Stomach (tissue), 19 donors: ENCODE results near the gene TEX261. TPM values are rescaled to one million over a fixed set of nuclear protein-coding genes. Genes with fewer than 3 reads are reported as not detected.
A peak's percentile ranks its signal among the peaks of the same experiment; 100 is the strongest.
"Not testable (repeated sequence)": the region's sequence is repeated elsewhere in the genome, so short reads cannot be mapped to it uniquely, and the experiment has no call there.

ENCODE experiments used
- DNase-seq, 2 donors: peaks; one replicate each; pipeline versions ENCODE4 v3.0.0 to v3.0.0-alpha.2; 2013 to 2019
- H3K27ac ChIP-seq, 5 donors: fragments of 200-600 bp in 4 of 5; sonication (generic) in 4 of 5; one replicate each; pipeline ENCODE4 v1.5.1; 2013 to 2019; ENCODE audit warnings: mild to moderate bottlenecking in 1 of 5, moderate library complexity in 1 of 5
- H3K27me3 ChIP-seq, 3 donors: fragments of 200-600 bp; sonication (generic); one replicate each; pipeline ENCODE4 v1.5.1; 2017 to 2019; ENCODE audit warnings: mixed run types in 1 of 3
- H3K36me3 ChIP-seq, 4 donors: fragments of 200-600 bp; sonication (generic); 1 replicate in 3 of 4; 2 replicates in 1 of 4; pipeline ENCODE4 v1.5.1; 2016 to 2019
- H3K4me1 ChIP-seq, 4 donors: fragments of 200-600 bp; sonication (generic); one replicate each; pipeline ENCODE4 v1.5.1; 2016 to 2019
- H3K4me3 ChIP-seq, 4 donors: fragments of 200-600 bp; sonication (generic) in 3 of 4; one replicate each; pipeline ENCODE4 v1.5.1; 2016 to 2019; ENCODE audit warnings: mild to moderate bottlenecking in 1 of 4
- H3K9me3 ChIP-seq, 4 donors: fragments of 200-600 bp; sonication (generic); one replicate each; pipeline ENCODE4 v1.5.1; 2016 to 2019
- CTCF ChIP-seq, 7 experiments: fragments of 450-650 bp in 4 of 7; fragments of 200-600 bp in 3 of 7; sonication (generic) in 3 of 7; IDR thresholded peaks; one replicate each; pipeline ENCODE4 v1.5.1; 2016 to 2019; ENCODE audit warnings: antibody characterized with exemption in 7 of 7, control low read depth in 2 of 7, mild to moderate bottlenecking in 1 of 7
- EP300 ChIP-seq: sonication (generic); formaldehyde crosslinking; IDR thresholded peaks from one replicate; pipeline ENCODE4 v1.6.1; 2017; ENCODE audit warnings: antibody characterized with exemption
- POLR2A ChIP-seq, 4 donors: fragments of 450-650 bp; IDR thresholded peaks; one replicate each; pipeline ENCODE4 v1.6.1; 2016; ENCODE audit warnings: antibody characterized with exemption in 4 of 4, control low read depth in 2 of 4, mild to moderate bottlenecking in 1 of 4, moderate library complexity in 1 of 4
- POLR2AphosphoS5 ChIP-seq, 3 donors: sonication (generic); formaldehyde crosslinking; IDR thresholded peaks; one replicate each; pipeline ENCODE4 v1.6.1; 2016; ENCODE audit warnings: antibody characterized with exemption in 3 of 3
- WGBS, 5 donors: extraction: QIAGEN DNeasy Blood & Tissue Kit in 3 of 5; methylation state at CpG; one replicate each; pipeline versions ENCODE4 v1.1.5 to v1.1.7; 2013 to 2018; 5-methylcytosine and 5-hydroxymethylcytosine counted together
- intact Hi-C: fragments of 100-400 bp; cut with DNase I; formaldehyde crosslinking; loops from one replicate; pipeline ENCODE4 v1.15.1; 2023; ENCODE audit warnings: low total_unique reads
- long read RNA-seq, 10 donors: transcript quantifications; one replicate each; lab custom pipeline, GENCODE V29; 2026
- polyA plus RNA-seq, 3 donors: library from polyadenylated mRNA; stranded (reverse); fragments of 200-250 nt; gene quantifications; one replicate each; pipeline ENCODE4 v1.2.3, GENCODE V29; 2013
- total RNA-seq, 5 donors: library from RNA; depleted of rRNA; stranded (reverse); fragments of >200 nt; gene quantifications; one replicate each; pipeline versions ENCODE4 v1.1.0 to v1.2.3, GENCODE V29; 2014 to 2016
- donor health status: healthy with polysubstance abuse.
- donor health status: Bipolar disorder and iron deficiency.
- donor health status: healthy.

The TEX261 gene
- total RNA-seq, result 10 to 100 TPM in 2 of 5 donors, 1 to 10 TPM in 3; 5.2 to 39.1 (median 9.4) TPM
- polyA plus RNA-seq, result 10 to 100 TPM; 17.1 to 19.2 (median 17.9) TPM
- long read RNA-seq, donor 1, transcript TEX261-201 (6 exons, 3,441 nt), result major isoform, 6 of 12 reads
- long read RNA-seq, donor 1, transcript TEX261-206 (4 exons, 590 nt), result minor isoform, 5 of 12 reads
- long read RNA-seq, donor 1, partial matches to known transcripts, result 0 of 12 reads
- long read RNA-seq, donor 1, other reads (novel, unspliced or antisense), result 0 of 12 reads
- long read RNA-seq, donor 2, transcript TEX261-201 (6 exons, 3,441 nt), result major isoform, 7 of 10 reads
- long read RNA-seq, donor 2, partial matches to known transcripts, result 0 of 10 reads
- long read RNA-seq, donor 2, other reads (novel, unspliced or antisense), result 0 of 10 reads
- long read RNA-seq, donor 3, partial matches to known transcripts, result 0 of 8 reads
- long read RNA-seq, donor 3, other reads (novel, unspliced or antisense), result 0 of 8 reads
- long read RNA-seq, donor 4, partial matches to known transcripts, result 0 of 2 reads
- long read RNA-seq, donor 4, other reads (novel, unspliced or antisense), result 0 of 2 reads
- long read RNA-seq, donor 5, transcript TEX261-201 (6 exons, 3,441 nt), result minor isoform, 6 of 19 reads
- long read RNA-seq, donor 5, transcript TEX261-206 (4 exons, 590 nt), result major isoform, 7 of 19 reads
- long read RNA-seq, donor 5, partial matches to known transcripts, result 0 of 19 reads
- long read RNA-seq, donor 5, other reads (novel, unspliced or antisense), result 0 of 19 reads
- long read RNA-seq, donor 6, result 0 reads
- long read RNA-seq, donor 7, transcript TEX261-206 (4 exons, 590 nt), result minor isoform, 5 of 20 reads
- long read RNA-seq, donor 7, transcript TEX261-201 (6 exons, 3,441 nt), result major isoform, 11 of 20 reads
- long read RNA-seq, donor 7, partial matches to known transcripts, result 0 of 20 reads
- long read RNA-seq, donor 7, other reads (novel, unspliced or antisense), result 0 of 20 reads
- long read RNA-seq, donor 8, transcript TEX261-201 (6 exons, 3,441 nt), result major isoform, 7 of 9 reads
- long read RNA-seq, donor 8, partial matches to known transcripts, result 0 of 9 reads
- long read RNA-seq, donor 8, other reads (novel, unspliced or antisense), result 0 of 9 reads
- long read RNA-seq, donor 9, transcript TEX261-206 (4 exons, 590 nt), result major isoform, 9 of 16 reads
- long read RNA-seq, donor 9, partial matches to known transcripts, result 0 of 16 reads
- long read RNA-seq, donor 9, other reads (novel, unspliced or antisense), result 0 of 16 reads
- long read RNA-seq, donor 10, partial matches to known transcripts, result 0 of 2 reads
- long read RNA-seq, donor 10, other reads (novel, unspliced or antisense), result 0 of 2 reads

- DNase-seq, result peak; percentile 92 to 97
- H3K4me3 ChIP-seq, result peak within 1 kb of the TSS; percentile 94 to 99 (median 98)
- peaks cover 9 to 23% (median 23%) of the 10 kb centered on the region in 4 donors for H3K36me3 ChIP-seq
- peaks cover 24 to 40% (median 29%) of the 10 kb centered on the region in 4 donors for H3K4me1 ChIP-seq
- H3K9me3 ChIP-seq, result no peaks in the 10 kb centered on the region
- 0 to 2% (median 0%) methylated on average over 14 to 65 of the region's 65 CpGs for WGBS, 5 donors
- no peaks in the 10 kb centered on the region for H3K27me3 ChIP-seq
- intact Hi-C loops, result no loop called here
- no peak for TF ChIP-seq EP300
- peak; percentile 24 to 69 (median 66) for TF ChIP-seq POLR2AphosphoS5 (IDR thresholded peaks at IDR 0.05)
- TF ChIP-seq CTCF (IDR thresholded peaks at IDR 0.05), result peak in 4 of 7 experiments; percentile 28 to 76 (median 47)
- TF ChIP-seq POLR2A (IDR thresholded peaks at IDR 0.05), result no peak
- H3K27ac ChIP-seq, result peak within 1 kb of the TSS; percentile 80 to 92 (median 87)
Measured at GRCh38 chr2:70994699-70995425, at the start of gene TEX261. Gene TEX261, minus strand, starts transcription at chr2:70994873. Its CDS starts 116 bp downstream, at chr2:70994757.

- no peak for TF ChIP-seq POLR2A (IDR thresholded peaks at IDR 0.05)
- no peak for TF ChIP-seq POLR2AphosphoS5 (IDR thresholded peaks at IDR 0.05)
- TF ChIP-seq CTCF (IDR thresholded peaks at IDR 0.05), result no peak
- no peak for TF ChIP-seq EP300
- Histone ChIP-seq H3K27ac (no peak overlapping the region), H3K9me3 (no peaks in the 10 kb centered on the region), H3K4me3 (no peak overlapping the region), H3K27me3 (peaks cover 0 to 22% (median 0%) of the 10 kb centered on the region in 3 donors), H3K36me3 (no peaks in the 10 kb centered on the region), H3K4me1 (no peaks in the 10 kb centered on the region)
- no peak for DNase-seq
- intact Hi-C loops, result no loop called here
- WGBS, 5 donors, result 82 to 85% (median 83%) methylated on average over 23 to 36 of the region's 36 CpGs
Measured at GRCh38 chr2:71043531-71044407, 49.1 kb upstream of the TEX261 start.

- TF ChIP-seq EP300 (no peak), CTCF (IDR thresholded peaks at IDR 0.05) (no peak), POLR2AphosphoS5 (IDR thresholded peaks at IDR 0.05) (no peak), POLR2A (IDR thresholded peaks at IDR 0.05) (no peak)
- no peaks in the 10 kb centered on the region for H3K9me3 ChIP-seq
- H3K4me1 ChIP-seq, result no peaks in the 10 kb centered on the region
- H3K36me3 ChIP-seq, result no peaks in the 10 kb centered on the region
- 62 to 71% (median 66%) methylated on average over 4 of the region's 4 CpGs for WGBS, 5 donors
- peaks cover 0 to 22% (median 0%) of the 10 kb centered on the region in 3 donors for H3K27me3 ChIP-seq
- intact Hi-C loops, result no loop called here
- H3K4me3 ChIP-seq, result no peak overlapping the region
- DNase-seq, result no peak
- no peak overlapping the region for H3K27ac ChIP-seq
Measured at GRCh38 chr2:71042287-71042686, 47.6 kb upstream of the TEX261 start.

- H3K4me3 ChIP-seq, DNase-seq, intact Hi-C loops, H3K9me3 ChIP-seq, H3K27me3 ChIP-seq, H3K36me3 ChIP-seq, H3K27ac ChIP-seq, H3K4me1 ChIP-seq: not testable (repeated sequence)
- 60 to 76% (median 64%) methylated on average over 8 of the region's 8 CpGs for WGBS, 5 donors
Measured at GRCh38 chr2:71036296-71036695, 41.6 kb upstream of the TEX261 start.
